ENCODE results near the gene PRM2.

PRM2 gene

DNA sequence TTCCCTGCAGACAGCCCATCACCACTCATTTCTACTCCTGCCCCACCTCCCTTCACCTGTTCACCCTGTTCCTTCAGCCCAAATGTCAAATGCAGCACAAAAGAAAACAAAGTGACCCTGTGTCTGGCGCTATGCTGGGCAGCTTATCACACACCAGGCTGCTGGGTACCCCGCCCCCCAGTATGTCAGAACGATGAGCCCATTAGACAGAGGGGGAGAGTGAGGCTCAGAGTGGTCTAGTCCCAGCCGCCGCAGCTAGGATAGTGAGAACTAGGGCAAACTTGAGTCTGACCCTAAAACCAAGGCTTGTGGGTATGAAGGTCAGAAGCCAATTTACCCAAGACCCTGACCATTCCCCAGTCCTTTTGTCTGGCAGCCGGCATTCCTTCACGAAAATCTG, 11.2 kb downstream of the PRM2 start:
- H3K79me2 ChIP-seq (ENCODE audit: insufficient read depth, low read depth): no peaks in the 10 kb centered on the region
- H2AFZ ChIP-seq (ENCODE audit: low read depth): no peak overlapping the region
- peaks cover 2% of the 10 kb centered on the region; the same call in 1 of the 2 replicates for H3K27me3 ChIP-seq (ENCODE audit: insufficient read depth, low read depth)
- no peak overlapping the region for H3K4me2 ChIP-seq
- H3K36me3 ChIP-seq (ENCODE audit: insufficient read depth): no peaks in the 10 kb centered on the region
- H3K9ac ChIP-seq: no peak overlapping the region
- no peaks in the 10 kb centered on the region for H4K20me1 ChIP-seq (ENCODE audit: insufficient read depth)
- no peak overlapping the region for H3K27ac ChIP-seq
- no peaks in the 10 kb centered on the region for H3K4me1 ChIP-seq (ENCODE audit: low read depth, poor library complexity, severe bottlenecking)
- H3K4me3 ChIP-seq (IDR thresholded peaks at IDR 0.05; ENCODE audit: insufficient read depth, low read depth, low read length): no peak overlapping the region
- TF ChIP-seq, protein P1, sequence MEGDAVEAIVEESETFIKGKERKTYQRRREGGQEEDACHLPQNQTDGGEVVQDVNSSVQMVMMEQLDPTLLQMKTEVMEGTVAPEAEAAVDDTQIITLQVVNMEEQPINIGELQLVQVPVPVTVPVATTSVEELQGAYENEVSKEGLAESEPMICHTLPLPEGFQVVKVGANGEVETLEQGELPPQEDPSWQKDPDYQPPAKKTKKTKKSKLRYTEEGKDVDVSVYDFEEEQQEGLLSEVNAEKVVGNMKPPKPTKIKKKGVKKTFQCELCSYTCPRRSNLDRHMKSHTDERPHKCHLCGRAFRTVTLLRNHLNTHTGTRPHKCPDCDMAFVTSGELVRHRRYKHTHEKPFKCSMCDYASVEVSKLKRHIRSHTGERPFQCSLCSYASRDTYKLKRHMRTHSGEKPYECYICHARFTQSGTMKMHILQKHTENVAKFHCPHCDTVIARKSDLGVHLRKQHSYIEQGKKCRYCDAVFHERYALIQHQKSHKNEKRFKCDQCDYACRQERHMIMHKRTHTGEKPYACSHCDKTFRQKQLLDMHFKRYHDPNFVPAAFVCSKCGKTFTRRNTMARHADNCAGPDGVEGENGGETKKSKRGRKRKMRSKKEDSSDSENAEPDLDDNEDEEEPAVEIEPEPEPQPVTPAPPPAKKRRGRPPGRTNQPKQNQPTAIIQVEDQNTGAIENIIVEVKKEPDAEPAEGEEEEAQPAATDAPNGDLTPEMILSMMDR (conservative IDR thresholded peaks at IDR 0.05; ENCODE audit: low read depth, low read length): no peak

- TF ChIP-seq, protein P1 (conservative IDR thresholded peaks at IDR 0.05; ENCODE audit: low read depth, low read length): no peak
- Histone ChIP-seq H3K27ac (no peak overlapping the region), H3K4me2 (no peak overlapping the region), H3K27me3 (ENCODE audit: insufficient read depth, low read depth) (peaks cover 2% of the 10 kb centered on the region; the same call in 1 of the 2 replicates), H3K4me3 (IDR thresholded peaks at IDR 0.05; ENCODE audit: insufficient read depth, low read depth, low read length) (no peak overlapping the region), H4K20me1 (ENCODE audit: insufficient read depth) (no peaks in the 10 kb centered on the region), H3K36me3 (ENCODE audit: insufficient read depth) (no peaks in the 10 kb centered on the region), H2AFZ (ENCODE audit: low read depth) (no peak overlapping the region), H3K79me2 (ENCODE audit: insufficient read depth, low read depth) (no peaks in the 10 kb centered on the region), H3K9ac (no peak overlapping the region), H3K4me1 (ENCODE audit: low read depth, poor library complexity, severe bottlenecking) (peaks cover 3% of the 10 kb centered on the region)
Measured at GRCh38 chr16:11264155-11264832, 12.0 kb downstream of the PRM2 start.

DNA sequence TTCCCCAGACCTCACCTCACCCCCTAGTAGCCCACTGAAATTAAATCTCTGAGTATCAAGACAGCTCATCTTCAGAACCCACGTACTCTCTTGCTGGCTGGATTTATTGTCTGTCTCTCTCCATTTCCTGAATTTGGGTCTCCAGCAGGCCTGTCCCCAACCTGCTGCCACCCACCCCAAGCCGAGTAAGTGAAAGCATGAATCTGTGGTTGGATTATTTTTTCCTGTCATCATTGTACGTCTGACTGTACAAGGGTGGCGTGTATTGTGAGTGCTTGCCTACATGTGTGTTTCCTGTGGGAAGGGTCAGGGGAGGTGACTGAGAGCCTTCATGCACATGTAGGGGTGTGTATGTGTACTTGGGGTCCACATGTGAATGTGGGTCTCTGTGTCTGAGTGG, 12.5 kb downstream of the PRM2 start:
- Histone ChIP-seq H2AFZ (ENCODE audit: low read depth) (no peak overlapping the region), H4K20me1 (ENCODE audit: insufficient read depth) (no peaks in the 10 kb centered on the region), H3K79me2 (ENCODE audit: insufficient read depth, low read depth) (no peaks in the 10 kb centered on the region), H3K27ac (no peak overlapping the region), H3K27me3 (ENCODE audit: insufficient read depth, low read depth) (peaks cover 2% of the 10 kb centered on the region; the same call in 1 of the 2 replicates), H3K36me3 (ENCODE audit: insufficient read depth) (no peaks in the 10 kb centered on the region), H3K4me1 (ENCODE audit: low read depth, poor library complexity, severe bottlenecking) (peaks cover 9% of the 10 kb centered on the region), H3K4me2 (no peak overlapping the region), H3K4me3 (IDR thresholded peaks at IDR 0.05; ENCODE audit: insufficient read depth, low read depth, low read length) (no peak overlapping the region), H3K9ac (no peak overlapping the region)
- TF ChIP-seq, protein P1 (conservative IDR thresholded peaks at IDR 0.05; ENCODE audit: low read depth, low read length): no peak

GRCh38 chr16:11262915-11263314, 13.4 kb downstream of the PRM2 start:
- H3K4me3 ChIP-seq (IDR thresholded peaks at IDR 0.05; ENCODE audit: insufficient read depth, low read depth, low read length): no peak overlapping the region
- H2AFZ ChIP-seq (ENCODE audit: low read depth): no peak overlapping the region
- H3K79me2 ChIP-seq (ENCODE audit: insufficient read depth, low read depth): no peaks in the 10 kb centered on the region
- H3K9ac ChIP-seq: no peak overlapping the region
- TF ChIP-seq, protein P1 (conservative IDR thresholded peaks at IDR 0.05; ENCODE audit: low read depth, low read length): no peak
- H3K27ac ChIP-seq: no peak overlapping the region
- H4K20me1 ChIP-seq (ENCODE audit: insufficient read depth): no peaks in the 10 kb centered on the region
- peaks cover 2% of the 10 kb centered on the region; the same call in 1 of the 2 replicates for H3K27me3 ChIP-seq (ENCODE audit: insufficient read depth, low read depth)
- H3K4me1 ChIP-seq (ENCODE audit: low read depth, poor library complexity, severe bottlenecking): peaks cover 17% of the 10 kb centered on the region
- no peak overlapping the region for H3K4me2 ChIP-seq
- H3K36me3 ChIP-seq (ENCODE audit: insufficient read depth): no peaks in the 10 kb centered on the region
